Measurements from ENCODE around the gene RASSF7.
A peak's percentile ranks its signal among the peaks of the same experiment; 100 is the strongest.
"Not testable (repeated sequence)": the region's sequence is repeated elsewhere in the genome, so short reads cannot be mapped to it uniquely, and the experiment has no call there.

RASSF7 gene

GRCh38 chr11:560305-561147 is at the start of gene RASSF7, which contains the start of gene LMNTD2:
TSS of gene RASSF7 (plus strand) at chr11:560970. CDS start at chr11:561769, 799 bp downstream.
TSS of gene LMNTD2 (minus strand) at chr11:560738. CDS start at chr11:560716, 22 bp downstream.
- TF ChIP-seq CTCF (conservative IDR thresholded peaks at IDR 0.05; ENCODE audit: low read length): no peak
- DNase-seq (ENCODE audit: low read depth): peak; percentile 66
- peak within 1 kb of the TSS; percentile 58 for H3K4me3 ChIP-seq (ENCODE audit: low read length)

- H3K4me3 ChIP-seq (ENCODE audit: low read length): no peak overlapping the region
- TF ChIP-seq CTCF (conservative IDR thresholded peaks at IDR 0.05; ENCODE audit: low read length): no peak
- no peak for DNase-seq (ENCODE audit: low read depth)
Measured at GRCh38 chr11:512761-513595, 47.8 kb upstream of the RASSF7 start.

- no peak for DNase-seq (ENCODE audit: low read depth)
- H3K4me3 ChIP-seq (ENCODE audit: low read length): no peak overlapping the region
- no peak for TF ChIP-seq CTCF (conservative IDR thresholded peaks at IDR 0.05; ENCODE audit: low read length)
Measured at GRCh38 chr11:514606-515005, 46.2 kb upstream of the RASSF7 start.

GRCh38 chr11:515131-515530 is 45.6 kb upstream of the RASSF7 start:
- no peak for DNase-seq (ENCODE audit: low read depth)
- H3K4me3 ChIP-seq (ENCODE audit: low read length): no peak overlapping the region
- TF ChIP-seq CTCF (conservative IDR thresholded peaks at IDR 0.05; ENCODE audit: low read length): no peak

GRCh38 chr11:516400-516799 is 44.4 kb upstream of the RASSF7 start:
- no peak overlapping the region for H3K4me3 ChIP-seq (ENCODE audit: low read length)
- TF ChIP-seq CTCF (conservative IDR thresholded peaks at IDR 0.05; ENCODE audit: low read length): no peak
- no peak for DNase-seq (ENCODE audit: low read depth)

GRCh38 chr11:516918-517685 is 43.7 kb upstream of the RASSF7 start:
- DNase-seq (ENCODE audit: low read depth); H3K4me3 ChIP-seq (ENCODE audit: low read length): not testable (repeated sequence)

Measured in AG10803 (cell line).